ENCODE measurements around the gene CSH2. TPM values are rescaled to one million over a fixed set of nuclear protein-coding genes. Genes with fewer than 3 reads are reported as not detected.
A peak's percentile ranks its signal among the peaks of the same experiment; 100 is the strongest.

CSH2 gene
- total and polyA plus RNA-seq, 2 of the 8 experiments (the other 6 are each of a cell fraction or from before 2014, with no cell fraction given), result 0.43 TPM; not detected in 1

DNA sequence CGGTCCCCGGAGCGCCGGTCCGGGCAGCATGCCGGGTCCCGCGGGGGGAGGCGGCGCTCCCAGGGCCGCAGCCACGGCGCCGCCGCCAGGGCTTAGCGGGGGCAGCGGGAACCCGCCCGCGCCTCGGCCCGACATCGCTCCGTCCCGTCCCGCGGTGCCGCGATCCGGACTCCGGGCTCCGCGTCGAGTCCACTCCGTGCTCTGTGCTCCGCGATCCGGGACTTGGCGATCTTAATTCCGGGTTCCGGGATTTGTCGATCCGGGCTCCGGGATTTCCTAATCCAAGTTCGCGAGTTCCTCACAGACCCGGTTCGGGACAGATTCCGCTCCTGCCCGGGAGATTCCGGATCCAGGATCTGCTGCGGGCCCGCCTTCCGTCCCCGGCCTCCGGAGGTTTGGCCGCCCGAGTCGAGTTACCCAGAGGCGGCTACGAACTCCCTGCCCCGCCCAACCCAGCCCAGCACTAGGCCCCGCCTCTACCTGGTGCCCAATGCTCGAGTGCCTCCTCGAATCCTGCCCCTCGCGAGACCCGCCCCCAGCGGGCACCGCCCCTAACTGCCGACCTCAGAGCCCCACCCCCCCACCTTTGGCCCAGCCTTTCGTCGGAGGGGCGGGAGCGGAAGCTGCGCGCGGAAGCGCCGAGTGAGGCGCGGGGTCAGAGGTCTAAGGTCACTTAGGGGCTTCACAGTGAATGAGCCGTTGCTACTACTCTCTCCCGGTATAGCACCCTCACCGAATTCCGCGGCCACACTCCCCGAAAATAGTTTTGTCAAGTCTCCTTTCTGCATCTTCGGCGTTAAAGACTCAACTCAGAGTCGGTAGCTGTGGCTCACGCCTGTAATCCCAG lies 30.7 kb downstream of the CSH2 start, which contains the start of gene SMARCD2 (continued):
- TF ChIP-seq EP300 (IDR thresholded peaks at IDR 0.05; ENCODE audit: borderline replicate concordance in 1 of 2, low read depth in 2 of 2, low read length in 2 of 2) (peak in 1 of 2 experiments; percentile 89; a peak in 2 of 3 replicates), HDAC6 (IDR thresholded peaks at IDR 0.05; ENCODE audit: low read depth, low read length) (no peak), JUN (IDR thresholded peaks at IDR 0.05; ENCODE audit: low read depth, low read length) (peak; percentile 91), JUND (IDR thresholded peaks at IDR 0.05; ENCODE audit: low read length) (peak; percentile 81), GTF2F1 (IDR thresholded peaks at IDR 0.05; ENCODE audit: borderline replicate concordance, low read depth, low read length) (peak; percentile 76), CEBPB (IDR thresholded peaks at IDR 0.05; ENCODE audit: low read depth, low read length) (peak; percentile 57; the same call in 1 of the 2 replicates), TCF12 (IDR thresholded peaks at IDR 0.05; ENCODE audit: low read depth, low read length) (peak; percentile 79), TEAD4 (IDR thresholded peaks at IDR 0.05; ENCODE audit: low read depth, low read length) (peak; percentile 76), MAX (IDR thresholded peaks at IDR 0.05) (peak; percentile 63; the same call in 1 of the 2 replicates), RFX5 (IDR thresholded peaks at IDR 0.05; ENCODE audit: borderline replicate concordance, low read depth, low read length) (peak; percentile 90), SP4 (IDR thresholded peaks at IDR 0.05; ENCODE audit: low read length) (peak; percentile 91), KDM5A (IDR thresholded peaks at IDR 0.05; ENCODE audit: low read length) (no peak), RXRA (IDR thresholded peaks at IDR 0.05; ENCODE audit: insufficient read depth, low read depth, low read length) (peak; percentile 93), ATF2 (IDR thresholded peaks at IDR 0.05; ENCODE audit: low read length) (peak; percentile 97), BRCA1 (IDR thresholded peaks at IDR 0.05; ENCODE audit: low read depth, low read length) (peak; percentile 77; the same call in 1 of the 2 replicates), SAP30 (IDR thresholded peaks at IDR 0.05; ENCODE audit: insufficient read depth, insufficient replicate concordance, low read length) (no peak), CBX5 (IDR thresholded peaks at IDR 0.05; ENCODE audit: low read depth, low read length) (no peak)
- TF ChIP-seq, protein P1, sequence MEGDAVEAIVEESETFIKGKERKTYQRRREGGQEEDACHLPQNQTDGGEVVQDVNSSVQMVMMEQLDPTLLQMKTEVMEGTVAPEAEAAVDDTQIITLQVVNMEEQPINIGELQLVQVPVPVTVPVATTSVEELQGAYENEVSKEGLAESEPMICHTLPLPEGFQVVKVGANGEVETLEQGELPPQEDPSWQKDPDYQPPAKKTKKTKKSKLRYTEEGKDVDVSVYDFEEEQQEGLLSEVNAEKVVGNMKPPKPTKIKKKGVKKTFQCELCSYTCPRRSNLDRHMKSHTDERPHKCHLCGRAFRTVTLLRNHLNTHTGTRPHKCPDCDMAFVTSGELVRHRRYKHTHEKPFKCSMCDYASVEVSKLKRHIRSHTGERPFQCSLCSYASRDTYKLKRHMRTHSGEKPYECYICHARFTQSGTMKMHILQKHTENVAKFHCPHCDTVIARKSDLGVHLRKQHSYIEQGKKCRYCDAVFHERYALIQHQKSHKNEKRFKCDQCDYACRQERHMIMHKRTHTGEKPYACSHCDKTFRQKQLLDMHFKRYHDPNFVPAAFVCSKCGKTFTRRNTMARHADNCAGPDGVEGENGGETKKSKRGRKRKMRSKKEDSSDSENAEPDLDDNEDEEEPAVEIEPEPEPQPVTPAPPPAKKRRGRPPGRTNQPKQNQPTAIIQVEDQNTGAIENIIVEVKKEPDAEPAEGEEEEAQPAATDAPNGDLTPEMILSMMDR (IDR thresholded peaks at IDR 0.05; ENCODE audit: control extremely low read depth in 1 of 3, insufficient read depth in 1 of 3, low read depth in 1 of 3, low read length in 3 of 3), result no peak

Data from H1 (cell line).